ENCODE results near the gene PRM3. TPM values are rescaled to one million over a fixed set of nuclear protein-coding genes. Genes with fewer than 3 reads are reported as not detected.

Gene PRM3
- total RNA-seq, 1 experiment from 2014 or later: not detected

GRCh38 chr16:11249233-11250061 is 24.0 kb downstream of the PRM3 start:
- no peak for DNase-seq (ENCODE audit: extremely low read depth, low read depth)

GRCh38 chr16:11248133-11248532 is 25.3 kb downstream of the PRM3 start:
- DNase-seq (ENCODE audit: extremely low read depth, low read depth): no peak

- DNase-seq (ENCODE audit: extremely low read depth, low read depth): no peak
Observed at GRCh38 chr16:11245988-11246387, 27.4 kb downstream of the PRM3 start.

GRCh38 chr16:11245222-11245737 is 28.1 kb downstream of the PRM3 start:
- no peak for DNase-seq (ENCODE audit: extremely low read depth, low read depth)

GRCh38 chr16:11242658-11243057 is 30.8 kb downstream of the PRM3 start:
- DNase-seq (ENCODE audit: extremely low read depth, low read depth): no peak

- DNase-seq (ENCODE audit: extremely low read depth, low read depth): no peak
Observed at GRCh38 chr16:11241480-11242204, 31.8 kb downstream of the PRM3 start.

GRCh38 chr16:11240636-11241473 is 32.6 kb downstream of the PRM3 start:
- no peak for DNase-seq (ENCODE audit: extremely low read depth, low read depth)

GRCh38 chr16:11239644-11240632 is 33.5 kb downstream of the PRM3 start:
- DNase-seq (ENCODE audit: extremely low read depth, low read depth): no peak

- no peak for DNase-seq (ENCODE audit: extremely low read depth, low read depth)
Observed at GRCh38 chr16:11238272-11239202, 34.9 kb downstream of the PRM3 start.

GRCh38 chr16:11236461-11237254 is 36.8 kb downstream of the PRM3 start:
- DNase-seq (ENCODE audit: extremely low read depth, low read depth): no peak

- no peak for DNase-seq (ENCODE audit: extremely low read depth, low read depth)
Observed at GRCh38 chr16:11235703-11235991, 37.8 kb downstream of the PRM3 start.

- DNase-seq (ENCODE audit: extremely low read depth, low read depth): no peak
Observed at GRCh38 chr16:11234884-11235702, 38.3 kb downstream of the PRM3 start.

GRCh38 chr16:11233727-11234376 is 39.6 kb downstream of the PRM3 start:
- DNase-seq (ENCODE audit: extremely low read depth, low read depth): no peak

GRCh38 chr16:11232852-11233726 is 40.3 kb downstream of the PRM3 start:
- DNase-seq (ENCODE audit: extremely low read depth, low read depth): no peak

- no peak for DNase-seq (ENCODE audit: extremely low read depth, low read depth)
Observed at GRCh38 chr16:11232302-11232851, 41.1 kb downstream of the PRM3 start.
